ENCODE measurements around the gene MKRN1. TPM values are rescaled to one million over a fixed set of nuclear protein-coding genes. Genes with fewer than 3 reads are reported as not detected.

MKRN1 gene
- polyA plus RNA-seq, 1 donor (not counting 4 experiments of a cell fraction or from before 2014, with no cell fraction given) = 52.9 TPM

- FAIRE-seq = no peak
- dilution Hi-C loops (cut with MboI; ENCODE audit: extremely low pct_ligation_motif_present, low sequenced_read_pairs) = no loop called here
- TF ChIP-seq EZH2 (IDR thresholded peaks at IDR 0.05; ENCODE audit: low read length) (no peak), CTCF (optimal IDR thresholded peaks at IDR 0.05 in 1 of 3, IDR thresholded peaks at IDR 0.05 in 1 of 3, conservative IDR thresholded peaks at IDR 0.05 in 1 of 3; ENCODE audit: extremely low read depth in 1 of 3, insufficient read depth in 2 of 3, low read length in 3 of 3) (peak in 1 of 3 experiments; percentile 7)
- H3K4me3 ChIP-seq (ENCODE audit: control insufficient read depth in 2 of 3, extremely low read depth in 1 of 3, insufficient read depth in 2 of 3, low read depth in 1 of 3, low read length in 3 of 3) = no peak overlapping the region
- H3K9ac ChIP-seq (ENCODE audit: control insufficient read depth, extremely low read depth, insufficient read depth, low read length) = no peak overlapping the region
- H3K4me1 ChIP-seq (ENCODE audit: control insufficient read depth, extremely low read depth, insufficient read depth, low read length) = no peaks in the 10 kb centered on the region
- no peaks in the 10 kb centered on the region for H3K9me3 ChIP-seq (ENCODE audit: control insufficient read depth, low read depth, low read length)
- H3K4me2 ChIP-seq (ENCODE audit: control insufficient read depth, extremely low read depth, insufficient read depth, low read depth, low read length) = no peak overlapping the region
- no peak for DNase-seq (ENCODE audit: low read depth, low spot score)
- H3K9me1 ChIP-seq (ENCODE audit: control insufficient read depth, extremely low read depth, insufficient read depth, low read length) = no peaks in the 10 kb centered on the region
- H2AFZ ChIP-seq (ENCODE audit: control insufficient read depth, low read length) = no peak overlapping the region
- no peaks in the 10 kb centered on the region for H3K36me3 ChIP-seq (ENCODE audit: control insufficient read depth in 2 of 2, extremely low read depth in 1 of 2, insufficient read depth in 2 of 2, low read length in 2 of 2)
- no peaks in the 10 kb centered on the region for H4K20me1 ChIP-seq (ENCODE audit: control insufficient read depth, extremely low read depth, insufficient read depth, low read length)
- no peaks in the 10 kb centered on the region for H3K79me2 ChIP-seq (ENCODE audit: control insufficient read depth, insufficient read depth, low read length)
- H3K27ac ChIP-seq (ENCODE audit: control insufficient read depth, insufficient read depth, low read length) = no peak overlapping the region
- H3K27me3 ChIP-seq (ENCODE audit: control insufficient read depth, extremely low read depth, insufficient read depth, low read length) = no peaks in the 10 kb centered on the region
Observed at GRCh38 chr7:140446467-140446866, 32.8 kb downstream of the MKRN1 start.

- dilution Hi-C loops (cut with MboI; ENCODE audit: extremely low pct_ligation_motif_present, low sequenced_read_pairs) = no loop called here
- TF ChIP-seq CTCF (optimal IDR thresholded peaks at IDR 0.05 in 1 of 3, IDR thresholded peaks at IDR 0.05 in 1 of 3, conservative IDR thresholded peaks at IDR 0.05 in 1 of 3; ENCODE audit: extremely low read depth in 1 of 3, insufficient read depth in 2 of 3, low read length in 3 of 3) (no peak), EZH2 (IDR thresholded peaks at IDR 0.05; ENCODE audit: low read length) (no peak)
- Histone ChIP-seq H3K27me3 (ENCODE audit: control insufficient read depth, extremely low read depth, insufficient read depth, low read length) (no peaks in the 10 kb centered on the region), H2AFZ (ENCODE audit: control insufficient read depth, low read length) (no peak overlapping the region), H3K9ac (ENCODE audit: control insufficient read depth, extremely low read depth, insufficient read depth, low read length) (no peak overlapping the region), H4K20me1 (ENCODE audit: control insufficient read depth, extremely low read depth, insufficient read depth, low read length) (no peaks in the 10 kb centered on the region), H3K27ac (ENCODE audit: control insufficient read depth, insufficient read depth, low read length) (no peak overlapping the region), H3K4me2 (ENCODE audit: control insufficient read depth, extremely low read depth, insufficient read depth, low read depth, low read length) (no peak overlapping the region), H3K9me1 (ENCODE audit: control insufficient read depth, extremely low read depth, insufficient read depth, low read length) (no peaks in the 10 kb centered on the region), H3K79me2 (ENCODE audit: control insufficient read depth, insufficient read depth, low read length) (no peaks in the 10 kb centered on the region), H3K9me3 (ENCODE audit: control insufficient read depth, low read depth, low read length) (no peaks in the 10 kb centered on the region), H3K36me3 (ENCODE audit: control insufficient read depth in 2 of 2, extremely low read depth in 1 of 2, insufficient read depth in 2 of 2, low read length in 2 of 2) (no peaks in the 10 kb centered on the region), H3K4me1 (ENCODE audit: control insufficient read depth, extremely low read depth, insufficient read depth, low read length) (no peaks in the 10 kb centered on the region), H3K4me3 (ENCODE audit: control insufficient read depth in 2 of 3, extremely low read depth in 1 of 3, insufficient read depth in 2 of 3, low read depth in 1 of 3, low read length in 3 of 3) (no peak overlapping the region)
- FAIRE-seq (no peak), DNase-seq (ENCODE audit: low read depth, low spot score) (no peak)
Observed at GRCh38 chr7:140441519-140441918, 37.8 kb downstream of the MKRN1 start.
